ENCODE measurements around the gene CDH13.

Gene CDH13

DNA sequence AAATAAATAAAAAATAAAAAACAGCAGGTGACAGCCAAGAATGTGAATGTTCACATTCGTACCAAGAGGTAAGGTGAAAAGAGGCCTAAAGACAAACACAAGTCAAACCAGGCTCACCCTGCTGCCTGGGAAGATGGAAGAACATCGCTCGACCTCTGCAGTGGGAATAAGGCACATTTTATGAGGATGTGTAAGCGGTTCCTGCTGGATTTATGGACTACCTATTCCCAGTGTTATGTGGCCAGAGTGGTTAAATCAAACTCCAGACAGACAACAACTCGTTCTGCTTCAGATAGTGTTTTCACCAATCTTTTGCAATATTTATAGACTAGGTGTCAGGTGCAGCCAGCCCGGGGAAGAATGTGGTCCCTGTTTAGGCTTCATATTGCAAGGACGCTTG lies 966.0 kb downstream of the CDH13 start:
- Histone ChIP-seq H3K36me3 (ENCODE audit: insufficient read depth, low read length) (no peaks in the 10 kb centered on the region), H2AFZ (ENCODE audit: low read depth, low read length) (no peak overlapping the region), H3K9ac (ENCODE audit: low read depth, low read length) (no peak overlapping the region), H3K79me2 (ENCODE audit: insufficient read depth, low read length) (no peaks in the 10 kb centered on the region), H3K27ac (ENCODE audit: low read length) (no peak overlapping the region), H3K4me1 (ENCODE audit: insufficient read depth, low read length) (no peaks in the 10 kb centered on the region), H3K27me3 (ENCODE audit: insufficient read depth, low read length, poor library complexity) (peaks cover 4% of the 10 kb centered on the region), H3K4me2 (ENCODE audit: insufficient read depth, low read length) (no peak overlapping the region), H4K20me1 (ENCODE audit: insufficient read depth, low read length) (no peaks in the 10 kb centered on the region), H3K9me3 (ENCODE audit: insufficient read depth, low read length, severe bottlenecking) (no peaks in the 10 kb centered on the region), H3K4me3 (ENCODE audit: low read depth in 1 of 2, low read length in 2 of 2) (no peak overlapping the region)
- DNase-seq (no peak), ATAC-seq (ENCODE audit: insufficient read depth, low read depth) (no peak)
- TF ChIP-seq, protein P1, sequence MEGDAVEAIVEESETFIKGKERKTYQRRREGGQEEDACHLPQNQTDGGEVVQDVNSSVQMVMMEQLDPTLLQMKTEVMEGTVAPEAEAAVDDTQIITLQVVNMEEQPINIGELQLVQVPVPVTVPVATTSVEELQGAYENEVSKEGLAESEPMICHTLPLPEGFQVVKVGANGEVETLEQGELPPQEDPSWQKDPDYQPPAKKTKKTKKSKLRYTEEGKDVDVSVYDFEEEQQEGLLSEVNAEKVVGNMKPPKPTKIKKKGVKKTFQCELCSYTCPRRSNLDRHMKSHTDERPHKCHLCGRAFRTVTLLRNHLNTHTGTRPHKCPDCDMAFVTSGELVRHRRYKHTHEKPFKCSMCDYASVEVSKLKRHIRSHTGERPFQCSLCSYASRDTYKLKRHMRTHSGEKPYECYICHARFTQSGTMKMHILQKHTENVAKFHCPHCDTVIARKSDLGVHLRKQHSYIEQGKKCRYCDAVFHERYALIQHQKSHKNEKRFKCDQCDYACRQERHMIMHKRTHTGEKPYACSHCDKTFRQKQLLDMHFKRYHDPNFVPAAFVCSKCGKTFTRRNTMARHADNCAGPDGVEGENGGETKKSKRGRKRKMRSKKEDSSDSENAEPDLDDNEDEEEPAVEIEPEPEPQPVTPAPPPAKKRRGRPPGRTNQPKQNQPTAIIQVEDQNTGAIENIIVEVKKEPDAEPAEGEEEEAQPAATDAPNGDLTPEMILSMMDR (IDR thresholded peaks at IDR 0.05; ENCODE audit: borderline replicate concordance, extremely low read depth, low read length, poor library complexity, severe bottlenecking) = no peak
- no peak for TF ChIP-seq EZH2 (IDR thresholded peaks at IDR 0.05; ENCODE audit: borderline replicate concordance, low read depth, low read length, severe bottlenecking)

GRCh38 chr16:83599789-83600462 lies 973.2 kb downstream of the CDH13 start:
- DNase-seq (no peak), ATAC-seq (ENCODE audit: insufficient read depth, low read depth) (no peak)
- H3K9me3 ChIP-seq (ENCODE audit: insufficient read depth, low read length, severe bottlenecking) = no peaks in the 10 kb centered on the region
- peaks cover 4% of the 10 kb centered on the region for H3K27me3 ChIP-seq (ENCODE audit: insufficient read depth, low read length, poor library complexity)
- no peaks in the 10 kb centered on the region for H3K4me1 ChIP-seq (ENCODE audit: insufficient read depth, low read length)
- H3K27ac ChIP-seq (ENCODE audit: low read length) = no peak overlapping the region
- no peak overlapping the region for H3K9ac ChIP-seq (ENCODE audit: low read depth, low read length)
- no peaks in the 10 kb centered on the region for H4K20me1 ChIP-seq (ENCODE audit: insufficient read depth, low read length)
- H3K4me3 ChIP-seq (ENCODE audit: low read depth in 1 of 2, low read length in 2 of 2) = no peak overlapping the region
- H3K79me2 ChIP-seq (ENCODE audit: insufficient read depth, low read length) = no peaks in the 10 kb centered on the region
- no peak overlapping the region for H3K4me2 ChIP-seq (ENCODE audit: insufficient read depth, low read length)
- H2AFZ ChIP-seq (ENCODE audit: low read depth, low read length) = no peak overlapping the region
- no peaks in the 10 kb centered on the region for H3K36me3 ChIP-seq (ENCODE audit: insufficient read depth, low read length)
- no peak for TF ChIP-seq EZH2 (IDR thresholded peaks at IDR 0.05; ENCODE audit: borderline replicate concordance, low read depth, low read length, severe bottlenecking)
- TF ChIP-seq, protein P1 (IDR thresholded peaks at IDR 0.05; ENCODE audit: borderline replicate concordance, extremely low read depth, low read length, poor library complexity, severe bottlenecking) = no peak

DNA sequence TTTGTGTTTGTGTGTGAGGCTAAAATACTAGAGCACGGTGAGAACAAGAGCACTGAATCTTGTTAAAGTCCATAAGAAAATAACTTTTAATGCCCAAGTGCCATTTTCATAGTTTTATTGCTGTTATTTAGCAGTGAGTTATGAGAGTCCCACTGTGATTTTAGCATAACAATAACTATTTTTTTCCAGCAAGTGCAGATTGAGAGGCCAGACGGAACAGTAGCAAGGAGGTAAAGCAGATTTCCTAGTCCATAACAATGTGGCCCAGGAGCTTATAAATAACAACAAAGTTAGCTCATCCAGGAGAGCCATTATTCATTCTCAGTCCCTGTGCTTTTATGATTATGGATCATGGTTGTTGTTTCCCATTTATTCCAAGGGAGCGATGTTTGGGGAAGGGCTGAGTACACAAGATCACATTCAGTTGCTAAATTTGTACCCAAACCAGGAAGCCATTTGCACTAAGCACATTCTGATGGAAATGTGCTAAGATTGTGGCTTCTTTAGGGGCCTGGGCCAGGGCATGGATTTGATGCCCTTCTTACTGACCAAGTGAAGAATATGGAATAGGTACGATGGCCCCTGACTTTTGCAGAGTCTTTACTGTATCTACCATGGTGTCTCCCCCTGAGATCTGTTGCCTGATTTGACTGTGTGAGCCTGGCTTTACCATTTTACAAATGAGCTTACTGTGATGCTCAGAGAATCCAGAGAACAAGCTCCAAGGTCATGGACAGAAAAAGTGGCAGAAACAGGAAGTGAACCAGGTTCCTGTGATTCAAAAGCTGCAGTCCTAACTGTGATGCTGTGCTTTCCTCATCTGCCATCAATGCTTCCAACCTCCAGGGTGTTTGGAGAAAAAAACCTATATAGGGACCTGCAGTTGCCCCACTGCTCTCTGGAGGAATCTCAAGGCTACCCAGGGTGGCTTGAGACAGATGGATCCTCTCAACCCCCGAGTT lies 976.3 kb downstream of the CDH13 start:
- Histone ChIP-seq H3K9ac (ENCODE audit: low read depth, low read length) (no peak overlapping the region), H3K79me2 (ENCODE audit: insufficient read depth, low read length) (no peaks in the 10 kb centered on the region), H3K4me2 (ENCODE audit: insufficient read depth, low read length) (no peak overlapping the region), H2AFZ (ENCODE audit: low read depth, low read length) (no peak overlapping the region), H3K27me3 (ENCODE audit: insufficient read depth, low read length, poor library complexity) (no peaks in the 10 kb centered on the region), H4K20me1 (ENCODE audit: insufficient read depth, low read length) (no peaks in the 10 kb centered on the region), H3K9me3 (ENCODE audit: insufficient read depth, low read length, severe bottlenecking) (no peaks in the 10 kb centered on the region), H3K4me1 (ENCODE audit: insufficient read depth, low read length) (no peaks in the 10 kb centered on the region), H3K4me3 (ENCODE audit: low read depth in 1 of 2, low read length in 2 of 2) (no peak overlapping the region), H3K36me3 (ENCODE audit: insufficient read depth, low read length) (no peaks in the 10 kb centered on the region), H3K27ac (ENCODE audit: low read length) (no peak overlapping the region)
- ATAC-seq (ENCODE audit: insufficient read depth, low read depth) (no peak), DNase-seq (no peak)
- TF ChIP-seq EZH2 (IDR thresholded peaks at IDR 0.05; ENCODE audit: borderline replicate concordance, low read depth, low read length, severe bottlenecking) = no peak
- TF ChIP-seq, protein P1 (IDR thresholded peaks at IDR 0.05; ENCODE audit: borderline replicate concordance, extremely low read depth, low read length, poor library complexity, severe bottlenecking) = no peak
